Smooth muscle cell (in vitro differentiated cells): ENCODE results near the gene TOR2A. TPM values are rescaled to one million over a fixed set of nuclear protein-coding genes. Genes with fewer than 3 reads are reported as not detected.

ENCODE experiments used
- DNase-seq: peaks from one replicate; lab custom pipeline; 2025; ENCODE audit not compliant: unreplicated experiment; lab: John Stamatoyannopoulos, UW
- H2AFZ ChIP-seq: fragments of 200-600 bp; sonication (generic); 2 replicates; pipeline ENCODE4 v1.6.0; 2016; ENCODE audit warnings: antibody characterized with exemption, low read depth, mild to moderate bottlenecking
- H3F3A ChIP-seq: fragments of 200-600 bp; sonication (generic); 2 replicates; pipeline ENCODE4 v1.6.0; 2017; ENCODE audit warnings: antibody characterized with exemption, low read depth
- H3K27ac ChIP-seq: fragments of 200-600 bp; sonication (generic); 2 replicates; pipeline ENCODE4 v1.5.1; 2016; ENCODE audit warnings: low read depth, mild to moderate bottlenecking
- H3K27me3 ChIP-seq: fragments of 200-600 bp; sonication (generic); 2 replicates; pipeline ENCODE4 v1.6.1; 2016; ENCODE audit warnings: low read depth, mild to moderate bottlenecking
- H3K36me3 ChIP-seq: fragments of 200-600 bp; sonication (generic); 2 replicates; pipeline ENCODE4 v1.5.1; 2016; ENCODE audit warnings: low read depth
- H3K4me1 ChIP-seq: fragments of 200-600 bp; sonication (generic); 2 replicates; pipeline ENCODE4 v1.5.1; 2016; ENCODE audit warnings: low read depth
- H3K4me2 ChIP-seq: fragments of 200-600 bp; sonication (generic); 2 replicates; pipeline ENCODE4 v1.6.0; 2016; ENCODE audit warnings: mild to moderate bottlenecking
- H3K4me3 ChIP-seq: fragments of 200-600 bp; sonication (generic); 2 replicates; pipeline ENCODE4 v1.5.1; 2016; ENCODE audit warnings: mild to moderate bottlenecking
- H3K79me2 ChIP-seq: fragments of 200-600 bp; sonication (generic); 2 replicates; pipeline ENCODE4 v1.6.0; 2016; ENCODE audit warnings: low read depth, mild to moderate bottlenecking
- H3K9ac ChIP-seq: fragments of 200-600 bp; sonication (generic); 2 replicates; pipeline ENCODE4 v1.6.0; 2016; ENCODE audit warnings: low read depth
- H3K9me3 ChIP-seq: fragments of 200-600 bp; sonication (generic); replicated peaks from 2 replicates; pipeline ENCODE4 v1.5.1; 2016; ENCODE audit warnings: low read depth
- H4K20me1 ChIP-seq: fragments of 200-600 bp; sonication (generic); 2 replicates; pipeline ENCODE4 v1.6.0; 2016; ENCODE audit warnings: low read depth
- WGBS: methylation state at CpG from one replicate; pipeline ENCODE4 v1.1.7; 2016; ENCODE audit warnings: low lambda C conversion rate; 5-methylcytosine and 5-hydroxymethylcytosine counted together
- polyA plus RNA-seq: library from polyadenylated mRNA; unstranded; fragments of >200 nt; fragmentation: Nextera tagmentation; extraction: Ambion mirVana; gene quantifications from 2 replicates; pipeline ENCODE4 v1.2.1, GENCODE V29; 2016
- total RNA-seq: library from RNA; depleted of rRNA; stranded (reverse); fragments of >200 nt; gene quantifications from 2 replicates; pipeline ENCODE4 v1.2.3, GENCODE V29; 2014
- TF ChIP-seq, protein P1 (sequence below): fragments of 200-600 bp; sonication (generic); IDR thresholded peaks from 2 replicates; pipeline ENCODE4 v1.5.1; 2017; ENCODE audit warnings: borderline replicate concordance, mild to moderate bottlenecking, antibody characterized with exemption; ENCODE audit not compliant: insufficient read depth, poor library complexity, severe bottlenecking

TOR2A gene
- total and polyA plus RNA-seq, 2 experiments from 2014 or later = 7.3 to 12.3 TPM

- H3K9ac ChIP-seq = no peak overlapping the region
- H3K27me3 ChIP-seq = no peaks in the 10 kb centered on the region
- TF ChIP-seq, protein P1, sequence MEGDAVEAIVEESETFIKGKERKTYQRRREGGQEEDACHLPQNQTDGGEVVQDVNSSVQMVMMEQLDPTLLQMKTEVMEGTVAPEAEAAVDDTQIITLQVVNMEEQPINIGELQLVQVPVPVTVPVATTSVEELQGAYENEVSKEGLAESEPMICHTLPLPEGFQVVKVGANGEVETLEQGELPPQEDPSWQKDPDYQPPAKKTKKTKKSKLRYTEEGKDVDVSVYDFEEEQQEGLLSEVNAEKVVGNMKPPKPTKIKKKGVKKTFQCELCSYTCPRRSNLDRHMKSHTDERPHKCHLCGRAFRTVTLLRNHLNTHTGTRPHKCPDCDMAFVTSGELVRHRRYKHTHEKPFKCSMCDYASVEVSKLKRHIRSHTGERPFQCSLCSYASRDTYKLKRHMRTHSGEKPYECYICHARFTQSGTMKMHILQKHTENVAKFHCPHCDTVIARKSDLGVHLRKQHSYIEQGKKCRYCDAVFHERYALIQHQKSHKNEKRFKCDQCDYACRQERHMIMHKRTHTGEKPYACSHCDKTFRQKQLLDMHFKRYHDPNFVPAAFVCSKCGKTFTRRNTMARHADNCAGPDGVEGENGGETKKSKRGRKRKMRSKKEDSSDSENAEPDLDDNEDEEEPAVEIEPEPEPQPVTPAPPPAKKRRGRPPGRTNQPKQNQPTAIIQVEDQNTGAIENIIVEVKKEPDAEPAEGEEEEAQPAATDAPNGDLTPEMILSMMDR = no peak
- 93% methylated on average over 5 of the region's 5 CpGs for WGBS
- no peaks in the 10 kb centered on the region for H3F3A ChIP-seq
- DNase-seq = no peak
- no peaks in the 10 kb centered on the region for H3K79me2 ChIP-seq
- H3K4me1 ChIP-seq = peaks cover 8% of the 10 kb centered on the region
- no peaks in the 10 kb centered on the region for H3K9me3 ChIP-seq
- no peak overlapping the region for H3K4me2 ChIP-seq
- H3K27ac ChIP-seq = no peak overlapping the region
- H4K20me1 ChIP-seq = no peaks in the 10 kb centered on the region
- no peaks in the 10 kb centered on the region for H3K36me3 ChIP-seq
- no peak overlapping the region for H3K4me3 ChIP-seq
- H2AFZ ChIP-seq = no peak overlapping the region
These were observed 34.0 kb upstream of the TOR2A start for GRCh38 chr9:127769101-127769500.

GRCh38 chr9:127768698-127769097, 33.6 kb upstream of the TOR2A start:
- no peaks in the 10 kb centered on the region for H3K36me3 ChIP-seq
- H3K9ac ChIP-seq = no peak overlapping the region
- H3K4me2 ChIP-seq = no peak overlapping the region
- TF ChIP-seq, protein P1 = no peak
- H4K20me1 ChIP-seq = no peaks in the 10 kb centered on the region
- H2AFZ ChIP-seq = peak overlapping the region; percentile 58
- no peaks in the 10 kb centered on the region for H3K79me2 ChIP-seq
- no peaks in the 10 kb centered on the region for H3F3A ChIP-seq
- H3K4me3 ChIP-seq = no peak overlapping the region
- peaks cover 8% of the 10 kb centered on the region for H3K4me1 ChIP-seq
- H3K9me3 ChIP-seq = no peaks in the 10 kb centered on the region
- whole genome bisulfite sequencing = 87% methylated on average over 6 of the region's 8 CpGs
- H3K27me3 ChIP-seq = no peaks in the 10 kb centered on the region
- DNase-seq = no peak
- H3K27ac ChIP-seq = no peak overlapping the region

DNA sequence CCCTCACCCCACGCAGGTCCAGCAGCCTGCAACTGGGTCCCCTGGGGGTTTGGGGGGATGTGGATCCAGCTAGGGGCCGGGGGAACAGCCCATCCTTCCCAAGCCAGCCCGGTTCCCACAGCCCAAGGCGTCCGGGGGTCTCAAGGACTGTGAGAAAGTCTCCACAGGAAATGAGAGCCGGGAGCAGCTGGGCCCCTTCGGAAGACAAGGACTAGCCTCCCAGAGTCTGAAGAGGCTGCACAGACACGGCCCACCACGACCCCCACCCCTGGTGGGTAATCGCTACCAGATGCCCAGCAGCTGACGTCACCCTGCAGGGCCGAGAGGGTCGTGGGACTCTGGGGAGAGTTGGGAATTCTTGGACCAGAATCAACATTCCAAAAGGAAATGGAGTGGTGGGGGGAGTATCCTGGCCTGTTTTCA, 32.8 kb upstream of the TOR2A start:
- H3K36me3 ChIP-seq = no peaks in the 10 kb centered on the region
- 16% methylated on average over 11 of the region's 13 CpGs for WGBS

DNA sequence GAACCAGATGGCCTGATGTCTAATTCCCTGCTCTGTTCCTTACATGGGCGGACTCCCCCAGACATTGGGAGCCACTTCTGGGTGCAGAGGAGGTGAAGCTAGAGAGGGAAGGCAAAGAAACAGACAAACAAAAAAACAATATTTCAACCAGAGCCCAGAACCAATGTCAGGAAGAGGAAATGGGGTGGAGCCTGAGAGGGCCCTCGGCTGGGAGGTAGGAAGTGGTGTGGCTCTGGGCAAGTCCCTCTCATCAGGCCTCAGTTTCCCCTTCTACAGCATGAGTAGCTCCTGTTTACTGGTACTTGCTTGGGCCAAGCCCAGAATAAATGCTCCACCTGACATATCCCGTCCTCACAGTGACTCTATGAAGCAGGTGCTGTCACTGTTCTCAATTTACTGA, 32.3 kb upstream of the TOR2A start:
- Histone ChIP-seq H3K9ac (no peak overlapping the region), H3K27ac (no peak overlapping the region), H3K4me3 (no peak overlapping the region), H2AFZ (no peak overlapping the region), H3K27me3 (no peaks in the 10 kb centered on the region), H3K4me2 (no peak overlapping the region), H3K4me1 (peaks cover 8% of the 10 kb centered on the region), H4K20me1 (no peaks in the 10 kb centered on the region), H3K79me2 (no peaks in the 10 kb centered on the region), H3K36me3 (no peaks in the 10 kb centered on the region), H3F3A (no peaks in the 10 kb centered on the region), H3K9me3 (no peaks in the 10 kb centered on the region)
- WGBS = 68% methylated on average over 3 of the region's 3 CpGs
- TF ChIP-seq, protein P1 = no peak
- DNase-seq = no peak

More for the DNA sequence above, 32.8 kb upstream of the TOR2A start:
- DNase-seq = no peak
- Histone ChIP-seq H3K9me3 (no peaks in the 10 kb centered on the region), H3K79me2 (no peaks in the 10 kb centered on the region), H3K9ac (no peak overlapping the region), H3K4me1 (peaks cover 8% of the 10 kb centered on the region), H3F3A (no peaks in the 10 kb centered on the region), H3K4me3 (no peak overlapping the region), H3K4me2 (peak overlapping the region; percentile 57), H3K27me3 (no peaks in the 10 kb centered on the region), H2AFZ (peak overlapping the region; percentile 58), H3K27ac (peak overlapping the region; percentile 12), H4K20me1 (no peaks in the 10 kb centered on the region)
- TF ChIP-seq, protein P1 = no peak
